ENCODE data around the gene SLC24A4.

- TF ChIP-seq CTCF (IDR thresholded peaks at IDR 0.05) = no peak
- no peak for TF ChIP-seq POLR2A (IDR thresholded peaks at IDR 0.05)
Measured at GRCh38 chr14:92441751-92442504, 119.0 kb downstream of the SLC24A4 start.

All from uterus (tissue), 2 donors.